Psoas muscle (tissue), 8 donors: ENCODE data around the gene NPY. TPM values are rescaled to one million over a fixed set of nuclear protein-coding genes. Genes with fewer than 3 reads are reported as not detected.

ENCODE experiments used
- ATAC-seq, 4 donors: fragments of 200-7000 bp; cut with Tn5 transposase; one replicate each; pipeline ENCODE4 v1.9.1; 2020; ENCODE audit warnings: moderate library complexity in 3 of 4, mild to moderate bottlenecking in 2 of 4
- DNase-seq, 2 donors: peaks; one replicate each; pipeline ENCODE4 v3.0.0-alpha.2; 2020
- H3K27ac ChIP-seq: fragments of 200-600 bp; one replicate; pipeline ENCODE4 v1.8.0; 2022
- H3K27me3 ChIP-seq, 3 donors: fragments of 200-600 bp in 1 of 3; one replicate each; pipeline versions ENCODE4 v1.6.1 to v1.8.0; 2013 to 2022; ENCODE audit warnings: low read length in 2 of 3, mild to moderate bottlenecking in 2 of 3, moderate library complexity in 1 of 3; ENCODE audit not compliant: insufficient read depth in 3 of 3
- H3K36me3 ChIP-seq, 2 donors: fragments of 200-600 bp in 1 of 2; one replicate each; pipeline versions ENCODE4 v1.6.1 to v1.8.0; 2013 to 2022; ENCODE audit warnings: low read depth in 1 of 2, mild to moderate bottlenecking in 1 of 2, moderate library complexity in 1 of 2; ENCODE audit not compliant: insufficient read depth in 1 of 2
- H3K4me1 ChIP-seq: fragments of 200-600 bp; one replicate; pipeline ENCODE4 v1.8.0; 2022
- H3K4me3 ChIP-seq: fragments of 200-600 bp; one replicate; pipeline ENCODE4 v1.8.0; 2022; ENCODE audit warnings: mild to moderate bottlenecking
- H3K9me3 ChIP-seq: fragments of 200-600 bp; one replicate; pipeline ENCODE4 v1.8.0; 2022
- CTCF ChIP-seq: fragments of 200-600 bp; IDR thresholded peaks from one replicate; pipeline ENCODE4 v1.8.0; 2022; ENCODE audit warnings: antibody characterized with exemption
- WGBS, 3 donors: extraction: QIAGEN DNeasy Blood & Tissue Kit; methylation state at CpG; one replicate each; pipeline versions ENCODE4 v1.1.6 to v1.1.7; 2013; 5-methylcytosine and 5-hydroxymethylcytosine counted together
- intact Hi-C, 2 donors: fragments of 100-400 bp; cut with DNase I; formaldehyde crosslinking; loops; one replicate each; pipeline versions ENCODE4 v1.11.0 to v1.14.2; 2022
- polyA plus RNA-seq, 3 donors: library from polyadenylated mRNA; stranded (reverse); fragments of 200-250 nt; gene quantifications; one replicate each; pipeline ENCODE4 v1.2.3, GENCODE V29; 2013
- total RNA-seq, 4 donors: library from RNA; stranded (reverse); fragmentation: NEBNext Ultra II Directional in 2 of 4; extraction: Animal tissue kit (Norgen Biotek cat#: 25700) in 2 of 4; gene quantifications; one replicate each; pipeline versions ENCODE4 v1.2.1 to v1.2.4, GENCODE V29; 2021 to 2023
- donor health status: healthy with polysubstance abuse.
- donor health status: DM: no; HTN: no; CAD: no; lungs with moderate emphysema.
- donor health status: Bipolar disorder and iron deficiency.
- donor health status: healthy.
- donor health status: DM: yes; HTN: yes; CAD: no.
- donor health status: DM: no; HTN: no; CAD: no.
- donor health status: DM: no; HTN: no; CAD: no.
- donor health status: DM: yes; HTN: yes; CAD: no.

NPY gene
- total and polyA plus RNA-seq, 7 donors, result 0.34 to 3.4 (median 0.69) TPM; not detected in 4

GRCh38 chr7:24313777-24314176 is 29.8 kb downstream of the NPY start:
- 35 to 70% (median 52%) methylated on average over 3 of the region's 3 CpGs for WGBS, 3 donors
- TF ChIP-seq CTCF, result no peak
- Histone ChIP-seq H3K4me1 (no peaks in the 10 kb centered on the region), H3K27me3 (no peaks in the 10 kb centered on the region), H3K9me3 (no peaks in the 10 kb centered on the region), H3K27ac (no peak overlapping the region), H3K4me3 (no peak overlapping the region), H3K36me3 (no peaks in the 10 kb centered on the region)
- DNase-seq (no peak), ATAC-seq (no peak)
- intact Hi-C loops, result no loop called here

GRCh38 chr7:24316340-24316739 is 32.4 kb downstream of the NPY start:
- Histone ChIP-seq H3K27me3 (no peaks in the 10 kb centered on the region), H3K27ac (no peak overlapping the region), H3K36me3 (no peaks in the 10 kb centered on the region), H3K4me3 (no peak overlapping the region), H3K9me3 (no peaks in the 10 kb centered on the region), H3K4me1 (no peaks in the 10 kb centered on the region)
- intact Hi-C loops, result no loop called here
- ATAC-seq, result no peak
- TF ChIP-seq CTCF, result no peak
- WGBS, 3 donors, result 75 to 90% (median 89%) methylated on average over 6 of the region's 6 CpGs
- no peak for DNase-seq

- Histone ChIP-seq H3K36me3 (no peaks in the 10 kb centered on the region), H3K4me1 (no peaks in the 10 kb centered on the region), H3K27ac (no peak overlapping the region), H3K27me3 (no peaks in the 10 kb centered on the region), H3K4me3 (no peak overlapping the region), H3K9me3 (no peaks in the 10 kb centered on the region)
- peak; percentile 31 for TF ChIP-seq CTCF
- intact Hi-C loops, result no loop called here
- WGBS, 3 donors, result 23 to 51% (median 43%) methylated on average over 6 of the region's 6 CpGs
- ATAC-seq (peak in 1 of 4 donors; percentile 47), DNase-seq (no peak)
Observed at GRCh38 chr7:24318326-24318725, 34.3 kb downstream of the NPY start.

- Histone ChIP-seq H3K36me3 (no peaks in the 10 kb centered on the region), H3K27ac (no peak overlapping the region), H3K4me1 (no peaks in the 10 kb centered on the region), H3K4me3 (no peak overlapping the region), H3K9me3 (no peaks in the 10 kb centered on the region), H3K27me3 (no peaks in the 10 kb centered on the region)
- TF ChIP-seq CTCF, result no peak
- no peak for DNase-seq
- intact Hi-C loops, result no loop called here
- no peak for ATAC-seq
Observed at GRCh38 chr7:24319209-24319608, 35.2 kb downstream of the NPY start.

GRCh38 chr7:24323961-24324480 is 40.0 kb downstream of the NPY start:
- ATAC-seq (no peak), DNase-seq (no peak)
- no peak for TF ChIP-seq CTCF
- WGBS, 3 donors, result 11 to 22% (median 12%) methylated on average over 3 of the region's 3 CpGs
- Histone ChIP-seq H3K27ac (no peak overlapping the region), H3K36me3 (no peaks in the 10 kb centered on the region), H3K27me3 (no peaks in the 10 kb centered on the region), H3K4me3 (no peak overlapping the region), H3K4me1 (no peaks in the 10 kb centered on the region), H3K9me3 (no peaks in the 10 kb centered on the region)
- intact Hi-C loops, result no loop called here
